K562 (cell line): ENCODE data around the gene MBNL1. TPM values are rescaled to one million over a fixed set of nuclear protein-coding genes. Genes with fewer than 3 reads are reported as not detected.

Experiments used
- ATAC-seq: fragments of 200-7000 bp; cut with Tn5 transposase; 3 replicates; pipeline ENCODE4 v1.9.1; 2020; ENCODE audit warnings: moderate library complexity
- BruUV-seq: library from RNA; stranded (reverse); fragments of 400-500 nt; replicated peaks from 2 replicates; lab custom pipeline; 2021; lab: Mats Ljungman, UMichigan
- CTCF ChIA-PET: fragments of 300-600 bp; formaldehyde crosslinking; extraction: SDS; loops from one replicate; lab custom pipeline; 2021; ENCODE audit warnings: low intra/inter-chr PET ratio; lab: Yijun Ruan, JAX
- POLR2A ChIA-PET: fragments of 300-600, 350-650 bp; sonication (Branson Sonifier 250); formaldehyde crosslinking; extraction: SDS; loops from one replicate; lab custom pipeline; 2021; ENCODE audit warnings: antibody characterized with exemption, inconsistent platforms; lab: Yijun Ruan, JAX
- DNase-seq, 4 experiments: peaks; one replicate each; pipeline versions ENCODE4 v3.0.0 to v3.0.0-alpha.2; 2011 to 2018; ENCODE audit warnings: low spot score in 3 of 4, mixed read lengths in 3 of 4; ENCODE audit errors: extremely low read depth in 1 of 4
- FAIRE-seq: peaks from 2 replicates; lab custom pipeline; 2011; peaks lifted over from hg19 to GRCh38; lab: Jason Lieb, UNC
- H2AFZ ChIP-seq: 2 replicates; pipeline ENCODE4 v1.6.0; 2011; ENCODE audit warnings: low read depth, low read length, control low read depth, inconsistent platforms
- H3K27ac ChIP-seq: fragments of 200-600 bp; 3 replicates; pipeline ENCODE4 v1.8.0; 2011; ENCODE audit warnings: low read depth, mild to moderate bottlenecking, control low read depth, inconsistent platforms, low read length, moderate library complexity, mixed read lengths; ENCODE audit errors: extremely low read depth
- H3K27me3 ChIP-seq, 2 experiments: fragments of 300-600 bp in 1 of 2; 2 replicates in 1 of 2; 3 replicates in 1 of 2; pipeline versions ENCODE4 v1.6.0 to v1.8.0; 2011; ENCODE audit warnings: inconsistent platforms in 2 of 2, low read length in 2 of 2, mild to moderate bottlenecking in 1 of 2, mixed read lengths in 1 of 2, moderate library complexity in 1 of 2; ENCODE audit not compliant: control insufficient read depth in 2 of 2, insufficient read depth in 2 of 2
- H3K36me3 ChIP-seq: fragments of 300-600 bp; 3 replicates; pipeline ENCODE4 v1.8.0; 2011; ENCODE audit warnings: mild to moderate bottlenecking, low read length, inconsistent platforms; ENCODE audit not compliant: control insufficient read depth, insufficient read depth
- H3K4me1 ChIP-seq, 2 experiments: fragments of 200-600 bp in 1 of 2; replicated peaks in 1 of 2; 2 replicates in 1 of 2; 3 replicates in 1 of 2; pipeline versions ENCODE4 v1.5.1 to v1.8.0; 2011; ENCODE audit warnings: inconsistent platforms in 2 of 2, low read length in 2 of 2, mild to moderate bottlenecking in 1 of 2, mixed read lengths in 1 of 2, moderate library complexity in 1 of 2; ENCODE audit not compliant: control insufficient read depth in 2 of 2, insufficient read depth in 2 of 2
- H3K4me2 ChIP-seq: 2 replicates; pipeline ENCODE4 v1.6.1; 2011; ENCODE audit warnings: low read length, control low read depth, inconsistent platforms, mixed read lengths; ENCODE audit not compliant: insufficient read depth
- H3K4me3 ChIP-seq: fragments of 200-600 bp; sonication (generic), shearing (Covaris generic); 2 replicates; pipeline ENCODE4 v1.5.1; 2016; ENCODE audit warnings: control low read depth, inconsistent platforms
- H3K79me2 ChIP-seq: fragments of 200-600 bp; 3 replicates; pipeline ENCODE4 v1.8.0; 2011; ENCODE audit warnings: low read length, inconsistent platforms; ENCODE audit not compliant: control insufficient read depth, insufficient read depth
- H3K9ac ChIP-seq, 2 experiments: 2 replicates each; pipeline versions ENCODE4 v1.6.0 to v1.6.1; 2011; ENCODE audit warnings: low read depth in 2 of 2, low read length in 2 of 2, control low read depth in 1 of 2, inconsistent platforms in 1 of 2, mild to moderate bottlenecking in 1 of 2, mixed read lengths in 1 of 2; ENCODE audit not compliant: insufficient read depth in 1 of 2
- H3K9me1 ChIP-seq: one replicate; pipeline ENCODE4 v1.6.0; 2011; ENCODE audit warnings: inconsistent platforms, mild to moderate bottlenecking, low read length, moderate library complexity; ENCODE audit not compliant: control insufficient read depth, insufficient read depth
- H3K9me3 ChIP-seq: replicated peaks from 2 replicates; pipeline ENCODE4 v1.5.1; 2011; ENCODE audit warnings: low read depth, low read length, inconsistent platforms; ENCODE audit not compliant: control insufficient read depth, insufficient read depth
- H4K20me1 ChIP-seq: replicated peaks from 2 replicates; pipeline ENCODE4 v1.6.1; 2011; ENCODE audit warnings: low read length, inconsistent platforms, mixed read lengths; ENCODE audit not compliant: control insufficient read depth, insufficient read depth
- ESRRB ChIP-seq: fragments of 250-450 bp; sonication (Bioruptor Pico); IDR thresholded peaks from 2 replicates; pipeline ENCODE4 v1.5.0; 2020; ENCODE audit warnings: mild to moderate bottlenecking, moderate library complexity, borderline replicate concordance
- GABPA ChIP-seq: fragments of 200-800 bp; sonication (Bioruptor generic); conservative IDR thresholded peaks from 2 replicates; pipeline ENCODE4 v1.6.1; 2016; ENCODE audit warnings: low read depth, missing genetic modification characterization, missing compliant biosample characterization
- HBP1 ChIP-seq: fragments of 450-650 bp; formaldehyde crosslinking; IDR thresholded peaks from 2 replicates; pipeline ENCODE4 v1.4.0; 2022; ENCODE audit warnings: missing genetic modification characterization
- KLF13 ChIP-seq: fragments of 450-650 bp; IDR thresholded peaks from 2 replicates; pipeline ENCODE4 v1.6.1; 2016; ENCODE audit warnings: missing genetic modification characterization, low read depth, mild to moderate bottlenecking, missing compliant biosample characterization, moderate library complexity, borderline replicate concordance
- MCM7 ChIP-seq, 2 experiments: fragments of 450-650 bp; IDR thresholded peaks; 2 replicates each; pipeline ENCODE4 v1.6.1; 2016 to 2018
- NCOA2 ChIP-seq, 2 experiments: fragments of 450-650 bp; IDR thresholded peaks; 2 replicates each; pipeline ENCODE4 v1.6.1; 2018; ENCODE audit warnings: mild to moderate bottlenecking in 2 of 2, moderate library complexity in 1 of 2; ENCODE audit not compliant: partially characterized antibody in 2 of 2
- POLR2H ChIP-seq: IDR thresholded peaks from 2 replicates; pipeline ENCODE4 v1.6.1; 2016; ENCODE audit warnings: missing genetic modification characterization, low read depth, mild to moderate bottlenecking, control low read depth, missing compliant biosample characterization, moderate library complexity
- PRMT5 ChIP-seq: sonication (generic); formaldehyde crosslinking; IDR thresholded peaks from 2 replicates; pipeline ENCODE4 v1.5.0; 2020; ENCODE audit warnings: missing genetic modification reagents
- RREB1 ChIP-seq: fragments of 250-450 bp; sonication (Bioruptor Pico); IDR thresholded peaks from 2 replicates; pipeline ENCODE4 v1.4.0; 2020
- ZBTB43 ChIP-seq: sonication (generic); formaldehyde crosslinking; IDR thresholded peaks from 2 replicates; pipeline ENCODE4 v1.8.0; 2023; ENCODE audit warnings: mild to moderate bottlenecking, missing genetic modification reagents
- ZNF217 ChIP-seq: sonication (generic); formaldehyde crosslinking; IDR thresholded peaks from 2 replicates; pipeline ENCODE4 v1.8.0; 2022; ENCODE audit warnings: mild to moderate bottlenecking, missing genetic modification reagents
- ZNF354B ChIP-seq: fragments of 250-450 bp; sonication (Bioruptor Pico); IDR thresholded peaks from 2 replicates; pipeline ENCODE4 v1.4.0; 2020
- ZNF766 ChIP-seq: fragments of 200-800 bp; sonication (Bioruptor generic); conservative IDR thresholded peaks from 2 replicates; pipeline ENCODE4 v1.6.1; 2016; ENCODE audit warnings: missing genetic modification characterization, missing compliant biosample characterization
- WGBS: fragments of 100-300 bp; shearing (Covaris generic); methylation state at CpG from one replicate; pipeline ENCODE4 v1.1.6; 2016; ENCODE audit warnings: low coverage, mixed read lengths; ENCODE audit not compliant: insufficient coverage; ENCODE audit errors: missing lambda C conversion rate; 5-methylcytosine and 5-hydroxymethylcytosine counted together
- in situ Hi-C: fragments of 300-500 bp; cut with MboI; formaldehyde crosslinking; loops from 4 replicates; pipeline ENCODE4 v1.15.0; 2018; ENCODE audit warnings: inconsistent platforms, mixed read lengths
- intact Hi-C: fragments of 100-400 bp; cut with micrococcal nuclease; formaldehyde crosslinking; loops from 2 replicates; pipeline ENCODE4 v1.14.2; 2022
- polyA plus RNA-seq, 8 experiments: library from polyadenylated mRNA; depleted of rRNA in 4 of 8; stranded (reverse) in 5 of 8; unstranded in 3 of 8; fragments of >200 nt; fragmentation: Nextera tagmentation in 2 of 8; fragmentation: Illumina TruSeq in 1 of 8; extraction: Ambion mirVana in 2 of 8; extraction: Trizol in 1 of 8; gene quantifications; 2 replicates each; pipeline versions ENCODE4 v1.2.1 to v1.2.3, GENCODE V29; 2011 to 2014; ENCODE audit warnings: inconsistent platforms in 1 of 8, missing spikeins in 1 of 8
- total RNA-seq, 7 experiments: library from RNA; depleted of rRNA in 6 of 7; stranded (reverse); fragments of >200 nt in 6 of 7; fragmentation: Illumina TruSeq in 2 of 7; extraction: Trizol in 2 of 7; gene quantifications; 2 replicates each; pipeline versions ENCODE4 v1.2.1 to v1.2.3, GENCODE V29; 2011 to 2021; ENCODE audit warnings: low replicate concordance in 1 of 7

Gene MBNL1
- total and polyA plus RNA-seq, 9 of the 15 experiments (the other 6 are each of a cell fraction or from before 2014, with no cell fraction given) = 70.3 to 243 (median 220) TPM

GRCh38 chr3:152267831-152268554 lies 736 bp upstream of the MBNL1 start:
- BruUV-seq = TSS peak; percentile 89
- ATAC-seq (no peak), FAIRE-seq (no peak), DNase-seq (no peak)
- Histone ChIP-seq H3K27me3 (no peaks in the 10 kb centered on the region), H3K9me3 (no peaks in the 10 kb centered on the region; the same call in 1 of the 2 replicates), H3K9ac (peak overlapping the region; percentile 91 to 94), H3K36me3 (peaks cover 16% of the 10 kb centered on the region; the same call in 2 of the 3 replicates), H3K79me2 (peaks cover 98% of the 10 kb centered on the region), H3K27ac (peak overlapping the region; percentile 96), H2AFZ (peak overlapping the region; percentile 77), H3K4me2 (peak overlapping the region; percentile 82), H3K4me3 (peak overlapping the region; percentile 75), H3K4me1 (peaks cover 8 to 25% of the 10 kb centered on the region in 2 experiments; a peak in 4 of 5 replicates), H3K9me1 (no peaks in the 10 kb centered on the region), H4K20me1 (no peaks in the 10 kb centered on the region)
- in situ Hi-C loops = no loop called here
- intact Hi-C loops = loop anchor here (1.0 to 2.0 kb wide), 2 partner anchors 24 to 85 kb away; no protein-coding TSS in a partner anchor
- WGBS = 1% methylated on average over 16 of the region's 16 CpGs
- ChIA-PET CTCF (no interaction called here), POLR2A (interaction anchor here (0.8 to 4.9 kb wide), 11 partner anchors 9 to 131 kb away, joined by 3 to 35 read pairs (median 4); no protein-coding TSS in a partner anchor)
- TF ChIP-seq ESRRB (CRISPR knock-in tag) (no peak), KLF13 (no peak), POLR2H (tag) (no peak; the same call in 1 of the 2 replicates), GABPA (tag) (no peak), MCM7 (IDR thresholded peaks at IDR 0.05) (no peak), NCOA2 (IDR thresholded peaks at IDR 0.05; ENCODE audit: partially characterized antibody in 2 of 2) (no peak), HBP1 (CRISPR knock-in tag) (no peak), ZNF354B (CRISPR knock-in tag) (no peak), PRMT5 (CRISPR knock-in tag) (no peak), ZNF217 (CRISPR knock-in tag) (no peak), ZNF766 (peak; percentile 42; the same call in 1 of the 2 replicates), RREB1 (CRISPR knock-in tag) (no peak), ZBTB43 (CRISPR knock-in tag) (no peak)
